SK-N-SH (cell line): ENCODE data around the gene DBP. TPM values are rescaled to one million over a fixed set of nuclear protein-coding genes. Genes with fewer than 3 reads are reported as not detected.

Experiments used
- CTCF ChIA-PET: fragments of 300-600, 350-600 bp; formaldehyde crosslinking; extraction: SDS; loops from one replicate; lab custom pipeline; 2021; lab: Yijun Ruan, JAX
- POLR2A ChIA-PET: fragments of 350-600 bp; sonication (Branson Sonifier 250); formaldehyde crosslinking; extraction: SDS; loops from one replicate; lab custom pipeline; 2020; ENCODE audit warnings: antibody characterized with exemption, inconsistent platforms; lab: Yijun Ruan, JAX
- DNase-seq: peaks from one replicate; pipeline ENCODE4 v3.0.0; 2012
- H2AFZ ChIP-seq: fragments of 200-600 bp; sonication (generic); 2 replicates; pipeline ENCODE4 v1.8.1; 2016; ENCODE audit warnings: antibody characterized with exemption, mild to moderate bottlenecking, low read depth
- H3F3A ChIP-seq: fragments of 200-600 bp; sonication (generic); replicated peaks from 2 replicates; pipeline ENCODE3; 2016; ENCODE audit warnings: antibody characterized with exemption, mild to moderate bottlenecking; ENCODE audit not compliant: insufficient read depth
- H3K27ac ChIP-seq, 2 experiments: fragments of 200-500 bp in 1 of 2; fragments of 200-600 bp in 1 of 2; sonication (Bioruptor generic) in 1 of 2; sonication (generic), shearing (Covaris generic) in 1 of 2; 2 replicates each; pipeline versions ENCODE4 v1.5.1 to v1.6.1; 2014 to 2016; ENCODE audit warnings: low read depth in 2 of 2, inconsistent platforms in 1 of 2, low read length in 1 of 2, mild to moderate bottlenecking in 1 of 2, mixed read lengths in 1 of 2
- H3K27me3 ChIP-seq: fragments of 200-600 bp; sonication (generic), shearing (Covaris generic); 2 replicates; pipeline ENCODE4 v1.6.1; 2016; ENCODE audit warnings: mixed run types; ENCODE audit not compliant: insufficient read depth
- H3K36me3 ChIP-seq, 2 experiments: fragments of 200-500 bp in 1 of 2; fragments of 200-600 bp in 1 of 2; sonication (Bioruptor generic) in 1 of 2; sonication (generic) in 1 of 2; replicated peaks in 1 of 2; 2 replicates each; pipeline versions ENCODE3 to v1.5.1; 2014 to 2016; ENCODE audit warnings: low read length in 1 of 2, mild to moderate bottlenecking in 1 of 2; ENCODE audit not compliant: insufficient read depth in 2 of 2, control insufficient read depth in 1 of 2
- H3K4me1 ChIP-seq, 2 experiments: fragments of 200-500 bp in 1 of 2; fragments of 200-600 bp in 1 of 2; sonication (Bioruptor generic) in 1 of 2; sonication (generic), shearing (Covaris generic) in 1 of 2; 2 replicates each; pipeline versions ENCODE4 v1.5.1 to v1.6.1; 2014 to 2016; ENCODE audit warnings: low read depth in 1 of 2, low read length in 1 of 2, mixed run types in 1 of 2; ENCODE audit not compliant: insufficient read depth in 2 of 2, control insufficient read depth in 1 of 2
- H3K4me2 ChIP-seq: fragments of 200-600 bp; sonication (generic), shearing (Covaris generic); 2 replicates; pipeline ENCODE4 v1.6.1; 2017; ENCODE audit warnings: mixed run types
- H3K4me3 ChIP-seq, 2 experiments: fragments of 200-500 bp in 1 of 2; fragments of 200-600 bp in 1 of 2; sonication (Bioruptor generic) in 1 of 2; sonication (generic), shearing (Covaris generic) in 1 of 2; 2 replicates each; pipeline versions ENCODE4 v1.5.1 to v1.8.1; 2014 to 2016; ENCODE audit warnings: low read depth in 2 of 2, inconsistent platforms in 1 of 2, low read length in 1 of 2, mild to moderate bottlenecking in 1 of 2, mixed read lengths in 1 of 2, moderate library complexity in 1 of 2
- H3K79me2 ChIP-seq: fragments of 200-600 bp; sonication (generic); 2 replicates; pipeline ENCODE4 v1.8.1; 2017; ENCODE audit warnings: mild to moderate bottlenecking; ENCODE audit not compliant: insufficient read depth
- H3K9ac ChIP-seq: fragments of 200-600 bp; sonication (generic); 2 replicates; pipeline ENCODE4 v1.6.1; 2017; ENCODE audit warnings: mixed run types
- H3K9me2 ChIP-seq: fragments of 200-600 bp; sonication (generic); 2 replicates; pipeline ENCODE4 v1.6.1; 2017; ENCODE audit warnings: mixed run types
- H3K9me3 ChIP-seq: fragments of 200-600 bp; sonication (generic); 2 replicates; pipeline ENCODE4 v1.6.1; 2017; ENCODE audit warnings: mixed run types, mild to moderate bottlenecking, moderate library complexity
- H4K20me1 ChIP-seq: fragments of 200-600 bp; sonication (generic); 2 replicates; pipeline ENCODE4 v1.6.1; 2017; ENCODE audit warnings: mild to moderate bottlenecking, mixed run types; ENCODE audit not compliant: insufficient read depth
- EP300 ChIP-seq, 2 experiments: IDR thresholded peaks; 2 replicates each; pipeline versions ENCODE4 v1.4.0 to v1.6.1; 2012; ENCODE audit warnings: borderline replicate concordance in 1 of 2, low read depth in 1 of 2, low read length in 1 of 2
- FOSL2 ChIP-seq: IDR thresholded peaks from 2 replicates; pipeline ENCODE4 v1.4.0; 2012; ENCODE audit warnings: low read depth, mild to moderate bottlenecking, moderate library complexity, borderline replicate concordance
- FOXJ3 ChIP-seq: sonication (generic); formaldehyde crosslinking; IDR thresholded peaks from 2 replicates; pipeline ENCODE4 v1.5.1; 2020; ENCODE audit warnings: mild to moderate bottlenecking, missing genetic modification reagents
- FOXM1 ChIP-seq: IDR thresholded peaks from 2 replicates; pipeline ENCODE4 v1.4.0; 2012; ENCODE audit warnings: low read depth, mild to moderate bottlenecking
- GABPA ChIP-seq: IDR thresholded peaks from 2 replicates; pipeline ENCODE4 v1.4.0; 2012; ENCODE audit warnings: low read depth, mild to moderate bottlenecking
- GATA2 ChIP-seq: sonication (generic); formaldehyde crosslinking; IDR thresholded peaks from 2 replicates; pipeline ENCODE4 v1.5.0; 2020; ENCODE audit warnings: mild to moderate bottlenecking, missing genetic modification reagents
- MEF2A ChIP-seq: IDR thresholded peaks from 2 replicates; pipeline ENCODE4 v1.4.0; 2012; ENCODE audit warnings: low read depth, borderline replicate concordance
- MXI1 ChIP-seq: IDR thresholded peaks from 2 replicates; pipeline ENCODE4 v1.6.1; 2012; ENCODE audit warnings: mild to moderate bottlenecking, low read depth, low read length, improper control_type of control experiment
- NRF1 ChIP-seq: IDR thresholded peaks from 2 replicates; pipeline ENCODE4 v1.6.1; 2012; ENCODE audit warnings: low read depth, mild to moderate bottlenecking, low read length
- RAD21 ChIP-seq: IDR thresholded peaks from 2 replicates; pipeline ENCODE4 v1.6.1; 2012; ENCODE audit warnings: mild to moderate bottlenecking, low read length
- RCOR1 ChIP-seq: fragments of 150-350 bp; IDR thresholded peaks from 2 replicates; pipeline ENCODE4 v1.6.1; 2017; ENCODE audit warnings: antibody characterized with exemption, low read length
- SIN3A ChIP-seq: IDR thresholded peaks from 2 replicates; pipeline ENCODE4 v1.6.1; 2012; ENCODE audit warnings: low read depth, mild to moderate bottlenecking, low read length, moderate library complexity, borderline replicate concordance
- SMC3 ChIP-seq: IDR thresholded peaks from 2 replicates; pipeline ENCODE4 v1.6.1; 2012; ENCODE audit warnings: low read depth, low read length, improper control_type of control experiment
- TEAD4 ChIP-seq: IDR thresholded peaks from 2 replicates; pipeline ENCODE4 v1.4.0; 2012; ENCODE audit warnings: mild to moderate bottlenecking, borderline replicate concordance; ENCODE audit not compliant: insufficient read depth
- YY1 ChIP-seq: IDR thresholded peaks from 2 replicates; pipeline ENCODE4 v1.4.0; 2012; ENCODE audit warnings: low read depth, mild to moderate bottlenecking
- WGBS: methylation state at CpG from one replicate; pipeline ENCODE4 v1.1.6; 2017; ENCODE audit warnings: low lambda C conversion rate; 5-methylcytosine and 5-hydroxymethylcytosine counted together
- polyA plus RNA-seq, 3 experiments: library from polyadenylated mRNA; depleted of rRNA; stranded (reverse); fragments of >200 nt; gene quantifications; 2 replicates each; pipeline ENCODE4 v1.2.3, GENCODE V29; 2012
- TF ChIP-seq, protein P1 (sequence below): IDR thresholded peaks from 2 replicates; pipeline ENCODE4 v1.4.0; 2012; ENCODE audit warnings: low read depth, borderline replicate concordance
- TF ChIP-seq, protein P2 (sequence below): IDR thresholded peaks from 2 replicates; pipeline ENCODE4 v1.6.1; 2012; ENCODE audit warnings: mild to moderate bottlenecking, low read depth, low read length, moderate library complexity
- TF ChIP-seq, protein P3 (sequence below): fragments of 200-600 bp; sonication (generic); IDR thresholded peaks from 2 replicates; pipeline ENCODE4 v1.6.1; 2017; ENCODE audit warnings: antibody characterized with exemption, mild to moderate bottlenecking, moderate library complexity
- TF ChIP-seq, protein P4 (sequence below): IDR thresholded peaks from 2 replicates; pipeline ENCODE4 v1.4.0; 2012; ENCODE audit warnings: low read depth, borderline replicate concordance

DBP gene
- polyA plus RNA-seq, 1 of the 3 experiments (the other 2 are of a cell fraction), result 12.6 TPM

DNA sequence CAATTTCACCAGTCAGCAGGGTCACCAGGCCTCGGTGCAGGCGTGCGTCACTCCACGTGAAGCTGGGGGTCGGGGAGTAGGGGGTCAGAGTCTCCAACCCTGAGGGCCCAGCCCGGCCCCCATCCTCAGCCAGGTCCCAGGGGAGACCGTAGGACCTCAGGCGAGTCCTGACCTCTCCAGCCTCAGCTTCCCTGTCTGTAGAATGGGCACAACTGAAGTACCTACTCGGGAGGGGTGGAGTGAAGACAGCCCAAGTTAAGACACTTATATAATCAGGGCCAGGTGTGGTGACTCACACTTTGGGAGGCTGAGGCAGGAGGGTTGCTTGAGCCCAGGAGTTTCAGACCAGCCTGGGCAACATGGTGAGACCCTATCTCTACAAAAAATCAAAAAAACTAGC is 33.3 kb downstream of the DBP start:
- ChIA-PET POLR2A (no interaction called here), CTCF (no interaction called here)
- no peaks in the 10 kb centered on the region for H3K79me2 ChIP-seq
- no peak overlapping the region for H2AFZ ChIP-seq
- H3K9me2 ChIP-seq, result no peaks in the 10 kb centered on the region
- H3K9me3 ChIP-seq, result no peaks in the 10 kb centered on the region
- no peak overlapping the region for H3K4me3 ChIP-seq
- no peak for DNase-seq
- no peak overlapping the region for H3K27ac ChIP-seq
- no peaks in the 10 kb centered on the region for H3K36me3 ChIP-seq
- no peaks in the 10 kb centered on the region for H3F3A ChIP-seq
- TF ChIP-seq NRF1 (no peak), FOXJ3 (CRISPR knock-in tag) (no peak), SMC3 (no peak), RAD21 (no peak), YY1 (no peak), GATA2 (CRISPR knock-in tag) (no peak), MEF2A (no peak), FOXM1 (no peak), SIN3A (no peak), RCOR1 (no peak), FOSL2 (no peak), TEAD4 (no peak), EP300 (IDR thresholded peaks at IDR 0.05; ENCODE audit: borderline replicate concordance in 1 of 2, low read depth in 1 of 2, low read length in 1 of 2) (no peak), GABPA (no peak), MXI1 (no peak)
- TF ChIP-seq, protein P1, sequence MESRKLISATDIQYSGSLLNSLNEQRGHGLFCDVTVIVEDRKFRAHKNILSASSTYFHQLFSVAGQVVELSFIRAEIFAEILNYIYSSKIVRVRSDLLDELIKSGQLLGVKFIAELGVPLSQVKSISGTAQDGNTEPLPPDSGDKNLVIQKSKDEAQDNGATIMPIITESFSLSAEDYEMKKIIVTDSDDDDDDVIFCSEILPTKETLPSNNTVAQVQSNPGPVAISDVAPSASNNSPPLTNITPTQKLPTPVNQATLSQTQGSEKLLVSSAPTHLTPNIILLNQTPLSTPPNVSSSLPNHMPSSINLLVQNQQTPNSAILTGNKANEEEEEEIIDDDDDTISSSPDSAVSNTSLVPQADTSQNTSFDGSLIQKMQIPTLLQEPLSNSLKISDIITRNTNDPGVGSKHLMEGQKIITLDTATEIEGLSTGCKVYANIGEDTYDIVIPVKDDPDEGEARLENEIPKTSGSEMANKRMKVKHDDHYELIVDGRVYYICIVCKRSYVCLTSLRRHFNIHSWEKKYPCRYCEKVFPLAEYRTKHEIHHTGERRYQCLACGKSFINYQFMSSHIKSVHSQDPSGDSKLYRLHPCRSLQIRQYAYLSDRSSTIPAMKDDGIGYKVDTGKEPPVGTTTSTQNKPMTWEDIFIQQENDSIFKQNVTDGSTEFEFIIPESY, result no peak
- TF ChIP-seq, protein P2, sequence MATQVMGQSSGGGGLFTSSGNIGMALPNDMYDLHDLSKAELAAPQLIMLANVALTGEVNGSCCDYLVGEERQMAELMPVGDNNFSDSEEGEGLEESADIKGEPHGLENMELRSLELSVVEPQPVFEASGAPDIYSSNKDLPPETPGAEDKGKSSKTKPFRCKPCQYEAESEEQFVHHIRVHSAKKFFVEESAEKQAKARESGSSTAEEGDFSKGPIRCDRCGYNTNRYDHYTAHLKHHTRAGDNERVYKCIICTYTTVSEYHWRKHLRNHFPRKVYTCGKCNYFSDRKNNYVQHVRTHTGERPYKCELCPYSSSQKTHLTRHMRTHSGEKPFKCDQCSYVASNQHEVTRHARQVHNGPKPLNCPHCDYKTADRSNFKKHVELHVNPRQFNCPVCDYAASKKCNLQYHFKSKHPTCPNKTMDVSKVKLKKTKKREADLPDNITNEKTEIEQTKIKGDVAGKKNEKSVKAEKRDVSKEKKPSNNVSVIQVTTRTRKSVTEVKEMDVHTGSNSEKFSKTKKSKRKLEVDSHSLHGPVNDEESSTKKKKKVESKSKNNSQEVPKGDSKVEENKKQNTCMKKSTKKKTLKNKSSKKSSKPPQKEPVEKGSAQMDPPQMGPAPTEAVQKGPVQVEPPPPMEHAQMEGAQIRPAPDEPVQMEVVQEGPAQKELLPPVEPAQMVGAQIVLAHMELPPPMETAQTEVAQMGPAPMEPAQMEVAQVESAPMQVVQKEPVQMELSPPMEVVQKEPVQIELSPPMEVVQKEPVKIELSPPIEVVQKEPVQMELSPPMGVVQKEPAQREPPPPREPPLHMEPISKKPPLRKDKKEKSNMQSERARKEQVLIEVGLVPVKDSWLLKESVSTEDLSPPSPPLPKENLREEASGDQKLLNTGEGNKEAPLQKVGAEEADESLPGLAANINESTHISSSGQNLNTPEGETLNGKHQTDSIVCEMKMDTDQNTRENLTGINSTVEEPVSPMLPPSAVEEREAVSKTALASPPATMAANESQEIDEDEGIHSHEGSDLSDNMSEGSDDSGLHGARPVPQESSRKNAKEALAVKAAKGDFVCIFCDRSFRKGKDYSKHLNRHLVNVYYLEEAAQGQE, result no peak
- TF ChIP-seq, protein P3, sequence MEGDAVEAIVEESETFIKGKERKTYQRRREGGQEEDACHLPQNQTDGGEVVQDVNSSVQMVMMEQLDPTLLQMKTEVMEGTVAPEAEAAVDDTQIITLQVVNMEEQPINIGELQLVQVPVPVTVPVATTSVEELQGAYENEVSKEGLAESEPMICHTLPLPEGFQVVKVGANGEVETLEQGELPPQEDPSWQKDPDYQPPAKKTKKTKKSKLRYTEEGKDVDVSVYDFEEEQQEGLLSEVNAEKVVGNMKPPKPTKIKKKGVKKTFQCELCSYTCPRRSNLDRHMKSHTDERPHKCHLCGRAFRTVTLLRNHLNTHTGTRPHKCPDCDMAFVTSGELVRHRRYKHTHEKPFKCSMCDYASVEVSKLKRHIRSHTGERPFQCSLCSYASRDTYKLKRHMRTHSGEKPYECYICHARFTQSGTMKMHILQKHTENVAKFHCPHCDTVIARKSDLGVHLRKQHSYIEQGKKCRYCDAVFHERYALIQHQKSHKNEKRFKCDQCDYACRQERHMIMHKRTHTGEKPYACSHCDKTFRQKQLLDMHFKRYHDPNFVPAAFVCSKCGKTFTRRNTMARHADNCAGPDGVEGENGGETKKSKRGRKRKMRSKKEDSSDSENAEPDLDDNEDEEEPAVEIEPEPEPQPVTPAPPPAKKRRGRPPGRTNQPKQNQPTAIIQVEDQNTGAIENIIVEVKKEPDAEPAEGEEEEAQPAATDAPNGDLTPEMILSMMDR, result no peak
- TF ChIP-seq, protein P4, sequence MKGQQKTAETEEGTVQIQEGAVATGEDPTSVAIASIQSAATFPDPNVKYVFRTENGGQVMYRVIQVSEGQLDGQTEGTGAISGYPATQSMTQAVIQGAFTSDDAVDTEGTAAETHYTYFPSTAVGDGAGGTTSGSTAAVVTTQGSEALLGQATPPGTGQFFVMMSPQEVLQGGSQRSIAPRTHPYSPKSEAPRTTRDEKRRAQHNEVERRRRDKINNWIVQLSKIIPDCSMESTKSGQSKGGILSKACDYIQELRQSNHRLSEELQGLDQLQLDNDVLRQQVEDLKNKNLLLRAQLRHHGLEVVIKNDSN, result no peak
- H3K27me3 ChIP-seq, result no peaks in the 10 kb centered on the region; the same call in 1 of the 2 replicates
- WGBS, result 80% methylated on average over 7 of the region's 9 CpGs
- H4K20me1 ChIP-seq, result no peaks in the 10 kb centered on the region
- H3K4me2 ChIP-seq, result no peak overlapping the region
- H3K9ac ChIP-seq, result no peak overlapping the region
- H3K4me1 ChIP-seq, result no peaks in the 10 kb centered on the region
